ENCODE data around the gene FAM177B. TPM values are rescaled to one million over a fixed set of nuclear protein-coding genes. Genes with fewer than 3 reads are reported as not detected.
"Not testable (repeated sequence)": the region's sequence is repeated elsewhere in the genome, so short reads cannot be mapped to it uniquely, and the experiment has no call there.

The FAM177B gene
- total RNA-seq, 1 experiment from 2014 or later: not detected

GRCh38 chr1:222732216-222733159 lies 4.5 kb upstream of the FAM177B start:
- in situ Hi-C loops (cut with HindIII; ENCODE audit: low pct_unique_long_range_greater_than_20kb, low sequenced_read_pairs): no loop called here
- no peak for DNase-seq (ENCODE audit: low read depth, low spot score)

- no peak for DNase-seq (ENCODE audit: low read depth, low spot score)
- in situ Hi-C loops (cut with HindIII; ENCODE audit: low pct_unique_long_range_greater_than_20kb, low sequenced_read_pairs): no loop called here
Measured at GRCh38 chr1:222734740-222735139, 2.3 kb upstream of the FAM177B start.

GRCh38 chr1:222736470-222736869 lies 532 bp upstream of the FAM177B start:
- DNase-seq (ENCODE audit: low read depth, low spot score): no peak
- in situ Hi-C loops (cut with HindIII; ENCODE audit: low pct_unique_long_range_greater_than_20kb, low sequenced_read_pairs): no loop called here

DNA sequence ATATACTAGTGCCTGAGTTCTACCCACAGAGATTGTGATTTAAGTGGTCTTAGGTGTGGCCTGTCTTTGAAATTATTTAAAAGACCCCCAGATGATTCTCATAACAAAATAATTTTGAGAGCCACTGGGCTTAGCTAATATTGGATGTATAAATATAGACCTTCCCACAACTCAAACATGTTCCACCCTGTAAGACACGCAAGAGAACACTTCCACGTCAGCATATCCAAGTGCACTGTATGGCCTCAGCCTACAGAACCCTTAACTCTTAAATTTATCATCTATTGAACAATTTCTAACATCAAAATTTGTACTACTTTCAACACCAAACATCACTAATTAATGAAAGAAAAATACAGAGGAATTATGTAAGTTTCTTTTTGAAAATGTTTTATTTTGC lies 2.5 kb downstream of the FAM177B start:
- in situ Hi-C loops (cut with HindIII; ENCODE audit: low pct_unique_long_range_greater_than_20kb, low sequenced_read_pairs): no loop called here

DNA sequence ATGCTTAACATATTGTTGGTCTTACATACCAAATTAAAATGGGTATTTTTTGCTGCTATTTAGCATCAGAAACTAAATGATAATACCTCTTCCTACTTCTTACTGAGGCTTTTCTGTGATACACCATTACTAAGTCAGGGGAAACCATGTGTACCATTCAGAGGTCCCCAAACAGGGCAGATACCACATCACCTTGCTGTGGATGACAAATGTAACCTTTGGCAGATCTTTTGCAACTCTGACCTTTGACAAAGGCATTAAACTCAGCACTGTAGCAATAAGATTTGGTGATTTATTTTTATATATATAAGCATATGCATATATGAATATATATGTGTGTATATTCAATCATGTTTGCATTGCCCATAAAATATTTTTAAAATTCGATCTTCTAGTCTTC lies 2.9 kb downstream of the FAM177B start:
- in situ Hi-C loops (cut with HindIII; ENCODE audit: low pct_unique_long_range_greater_than_20kb, low sequenced_read_pairs): no loop called here
- DNase-seq (ENCODE audit: low read depth, low spot score): no peak

More for the DNA sequence above, 2.5 kb downstream of the FAM177B start:
- no peak for DNase-seq (ENCODE audit: low read depth, low spot score)

- DNase-seq (ENCODE audit: low read depth, low spot score); in situ Hi-C loops (cut with HindIII; ENCODE audit: low pct_unique_long_range_greater_than_20kb, low sequenced_read_pairs): not testable (repeated sequence)
Measured at GRCh38 chr1:222741630-222742457, 4.8 kb downstream of the FAM177B start.

- in situ Hi-C loops (cut with HindIII; ENCODE audit: low pct_unique_long_range_greater_than_20kb, low sequenced_read_pairs): no loop called here
- DNase-seq (ENCODE audit: low read depth, low spot score): peak; percentile 61
Measured at GRCh38 chr1:222749927-222750326, 12.9 kb downstream of the FAM177B start.

GRCh38 chr1:222750651-222751050 lies 13.6 kb downstream of the FAM177B start:
- DNase-seq (ENCODE audit: low read depth, low spot score): no peak
- in situ Hi-C loops (cut with HindIII; ENCODE audit: low pct_unique_long_range_greater_than_20kb, low sequenced_read_pairs): no loop called here

DNA sequence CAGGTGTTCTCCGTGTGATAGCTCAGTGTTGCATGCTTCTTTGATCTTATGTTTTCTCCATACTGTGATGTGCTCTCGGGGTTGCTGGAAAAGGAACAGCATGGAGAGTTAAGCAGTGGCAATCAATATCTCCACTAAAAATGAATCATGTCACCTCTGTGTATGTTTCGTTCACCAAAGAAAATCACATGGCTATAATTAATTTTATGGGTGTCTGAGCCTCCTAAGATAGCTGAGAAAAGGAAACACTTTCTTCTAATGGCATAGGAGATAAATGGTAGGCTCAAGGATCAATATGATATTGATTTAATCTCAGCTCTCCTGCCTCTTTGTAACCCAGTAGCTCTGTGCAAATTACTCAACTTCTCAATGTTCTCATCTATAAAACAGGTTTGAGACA lies 14.3 kb downstream of the FAM177B start:
- in situ Hi-C loops (cut with HindIII; ENCODE audit: low pct_unique_long_range_greater_than_20kb, low sequenced_read_pairs): no loop called here
- DNase-seq (ENCODE audit: low read depth, low spot score): no peak

DNA sequence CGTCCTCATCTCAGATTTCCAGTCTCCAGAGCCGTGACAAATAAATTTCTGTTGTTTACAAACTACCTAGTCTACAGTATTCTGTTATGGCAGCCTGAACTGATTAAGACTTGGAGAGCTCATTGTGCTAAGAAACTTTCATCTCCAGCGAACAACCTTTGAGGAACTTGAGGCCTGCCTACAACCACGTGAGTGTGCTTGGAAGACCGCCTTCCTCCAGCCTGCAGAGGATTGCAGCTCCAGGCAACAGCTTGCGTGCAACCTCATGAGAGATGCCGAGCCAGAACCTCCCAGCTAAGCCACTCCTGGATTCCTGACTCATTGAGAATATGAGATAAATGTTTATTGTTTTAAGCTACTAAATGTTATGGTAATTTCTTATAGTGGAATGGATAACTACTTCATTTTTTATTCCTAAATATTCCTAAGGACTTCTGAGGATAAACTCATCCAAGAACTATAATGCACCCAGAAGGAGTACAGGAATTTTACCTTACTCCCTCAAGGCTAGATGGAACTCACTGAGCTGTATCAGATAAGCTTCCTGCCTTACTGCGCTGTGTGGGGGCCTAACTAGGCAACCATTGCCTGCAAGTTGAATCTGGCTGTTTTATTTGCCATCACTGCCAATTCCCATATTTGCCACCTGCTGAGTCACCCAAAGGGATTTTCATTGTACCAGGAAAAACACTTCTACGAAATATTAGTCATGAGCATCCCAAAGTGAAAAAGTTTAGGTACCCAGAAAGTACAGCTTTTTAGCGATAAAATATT lies 17.6 kb downstream of the FAM177B start:
- in situ Hi-C loops (cut with HindIII; ENCODE audit: low pct_unique_long_range_greater_than_20kb, low sequenced_read_pairs): no loop called here
- no peak for DNase-seq (ENCODE audit: low read depth, low spot score)

- DNase-seq (ENCODE audit: low read depth, low spot score): no peak
- in situ Hi-C loops (cut with HindIII; ENCODE audit: low pct_unique_long_range_greater_than_20kb, low sequenced_read_pairs): no loop called here
Measured at GRCh38 chr1:222757646-222758268, 20.8 kb downstream of the FAM177B start.

DNA sequence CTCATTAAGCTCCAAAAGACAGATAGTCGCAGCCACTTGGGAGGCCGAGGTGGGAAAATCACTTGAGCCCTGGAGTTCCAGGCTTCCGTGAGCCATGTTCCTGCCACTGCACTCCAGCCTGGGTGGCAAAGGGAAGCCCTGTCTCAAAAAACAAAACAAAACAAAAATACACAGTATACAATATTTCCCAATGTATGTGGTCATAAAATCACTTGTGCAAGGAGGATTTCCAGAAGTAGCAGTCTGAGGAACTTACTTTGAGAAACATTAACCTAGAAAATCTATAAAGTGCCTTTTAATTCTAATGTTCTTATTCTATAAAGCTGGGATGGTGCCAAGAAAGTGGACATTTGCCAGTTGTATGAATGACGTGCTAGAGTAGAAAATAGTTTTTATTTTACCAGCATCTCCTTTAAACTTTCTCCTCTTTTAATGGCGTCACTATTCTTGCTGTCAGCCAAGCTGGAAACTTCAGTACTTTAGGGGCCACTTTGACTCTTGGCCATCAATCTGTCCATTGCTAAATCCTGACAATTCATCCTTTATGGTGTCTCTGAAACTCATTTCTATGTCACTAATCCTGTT lies 22.5 kb downstream of the FAM177B start:
- in situ Hi-C loops (cut with HindIII; ENCODE audit: low pct_unique_long_range_greater_than_20kb, low sequenced_read_pairs): no loop called here
- peak; percentile 24 for DNase-seq (ENCODE audit: low read depth, low spot score)

GRCh38 chr1:222761083-222761482 lies 24.1 kb downstream of the FAM177B start:
- in situ Hi-C loops (cut with HindIII; ENCODE audit: low pct_unique_long_range_greater_than_20kb, low sequenced_read_pairs): no loop called here

DNA sequence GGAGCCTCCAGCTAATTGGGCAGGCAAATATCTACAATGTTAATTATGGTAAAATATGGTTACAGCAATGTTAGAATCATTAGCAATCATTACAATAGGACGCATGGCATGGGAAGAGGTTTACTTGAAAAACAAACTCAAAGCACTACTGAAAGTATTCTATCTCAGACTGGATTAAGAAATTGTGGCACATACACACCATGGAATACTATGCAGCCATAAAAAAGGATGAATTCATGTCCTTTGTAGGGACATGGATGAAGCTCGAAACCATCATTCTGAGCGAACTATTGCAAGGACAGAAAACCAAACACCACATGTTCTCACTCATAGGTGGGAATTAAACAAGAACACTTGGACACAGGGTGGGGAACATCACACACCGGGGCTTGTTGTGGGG lies 25.2 kb downstream of the FAM177B start:
- DNase-seq (ENCODE audit: low read depth, low spot score); in situ Hi-C loops (cut with HindIII; ENCODE audit: low pct_unique_long_range_greater_than_20kb, low sequenced_read_pairs): not testable (repeated sequence)

More at GRCh38 chr1:222761083-222761482, 24.1 kb downstream of the FAM177B start:
- DNase-seq (ENCODE audit: low read depth, low spot score): no peak

GRCh38 chr1:222767152-222767571 lies 30.2 kb downstream of the FAM177B start:
- no peak for DNase-seq (ENCODE audit: low read depth, low spot score)
- in situ Hi-C loops (cut with HindIII; ENCODE audit: low pct_unique_long_range_greater_than_20kb, low sequenced_read_pairs): no loop called here

DNA sequence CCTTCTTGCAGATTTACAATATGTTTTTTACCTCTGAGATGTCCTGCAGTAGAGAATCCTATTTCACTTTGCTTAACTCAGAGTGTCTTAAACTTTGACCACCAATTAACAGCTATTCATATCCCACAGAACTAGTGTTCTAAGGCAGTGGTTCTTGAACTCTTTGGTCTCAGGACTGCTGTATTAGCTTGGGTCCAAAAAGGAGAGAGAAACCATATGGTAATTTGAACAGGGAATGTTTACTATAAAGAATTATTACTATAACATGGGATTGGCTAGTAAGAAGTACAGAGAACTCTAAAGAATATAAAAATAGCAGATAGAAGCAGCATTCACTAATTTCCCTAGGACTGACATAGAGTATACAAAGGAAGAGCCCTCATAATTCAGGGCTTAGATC lies 31.6 kb downstream of the FAM177B start:
- in situ Hi-C loops (cut with HindIII; ENCODE audit: low pct_unique_long_range_greater_than_20kb, low sequenced_read_pairs): no loop called here
- no peak for DNase-seq (ENCODE audit: low read depth, low spot score)

DNA sequence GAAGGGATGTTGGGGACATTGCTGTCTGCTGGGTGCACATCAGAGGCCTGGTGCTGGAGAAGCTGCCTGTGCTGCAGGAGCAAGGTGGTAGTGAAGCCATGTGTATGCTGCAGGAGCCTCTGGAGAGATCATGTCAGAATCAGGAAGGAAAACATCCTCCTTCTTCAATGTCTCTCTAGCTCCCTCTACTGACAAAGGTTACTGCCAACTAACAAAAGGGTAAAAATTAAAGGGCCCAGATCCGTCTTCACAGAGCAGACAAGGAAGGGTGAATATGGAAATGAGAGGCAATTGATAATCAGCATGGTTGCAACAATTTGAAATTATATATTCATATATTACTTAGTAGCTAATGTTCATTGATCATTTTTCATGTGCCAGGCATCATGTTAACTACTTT lies 32.2 kb downstream of the FAM177B start:
- in situ Hi-C loops (cut with HindIII; ENCODE audit: low pct_unique_long_range_greater_than_20kb, low sequenced_read_pairs): no loop called here
- peak; percentile 31 for DNase-seq (ENCODE audit: low read depth, low spot score)

Data from SK-MEL-5 (cell line).